Activated CD4-positive, CD25-positive, alpha-beta regulatory T cell (primary cell): Measurements from ENCODE around the gene PSME2.

Experiments used
- DNase-seq, 4 experiments: peaks; one replicate each; lab custom pipeline; 2025; lab: John Stamatoyannopoulos, UW

The PSME2 gene

GRCh38 chr14:24135834-24136683 is 10.4 kb downstream of the PSME2 start, which contains the start of gene PSME1:
TSS of gene PSME1 (plus strand) at chr14:24136194. CDS start at chr14:24136263, 69 bp downstream.
- DNase-seq = peak; percentile 89 to 92 (median 91)

- DNase-seq = no peak
Measured at GRCh38 chr14:24135584-24135833, 10.9 kb downstream of the PSME2 start.

- no peak for DNase-seq
Measured at GRCh38 chr14:24133735-24134134, 12.7 kb downstream of the PSME2 start.

- DNase-seq = no peak
Measured at GRCh38 chr14:24132976-24133375, 13.4 kb downstream of the PSME2 start.

- peak in 2 of 4 experiments; percentile 11 to 17 for DNase-seq
Measured at GRCh38 chr14:24132061-24132685, 14.2 kb downstream of the PSME2 start.

- DNase-seq = no peak
Measured at GRCh38 chr14:24131549-24131966, 14.9 kb downstream of the PSME2 start.

GRCh38 chr14:24130717-24131548 is 15.5 kb downstream of the PSME2 start:
- no peak for DNase-seq

- DNase-seq = no peak
Measured at GRCh38 chr14:24130380-24130716, 16.1 kb downstream of the PSME2 start, which contains the start of gene FITM1. TSS of gene FITM1 (plus strand) at chr14:24130659. CDS start at chr14:24131564, 905 bp downstream.

- no peak for DNase-seq
Measured at GRCh38 chr14:24129410-24129998, 16.9 kb downstream of the PSME2 start.

- DNase-seq = no peak
Measured at GRCh38 chr14:24127673-24128072, 18.7 kb downstream of the PSME2 start.

- DNase-seq = no peak
Measured at GRCh38 chr14:24126939-24127338, 19.5 kb downstream of the PSME2 start.

GRCh38 chr14:24123424-24124417 is 22.7 kb downstream of the PSME2 start:
- DNase-seq = no peak

GRCh38 chr14:24122898-24123297 is 23.5 kb downstream of the PSME2 start:
- no peak for DNase-seq

- DNase-seq = no peak
Measured at GRCh38 chr14:24122416-24122815, 24.0 kb downstream of the PSME2 start.

GRCh38 chr14:24121210-24121609 is 25.2 kb downstream of the PSME2 start:
- no peak for DNase-seq

- no peak for DNase-seq
Measured at GRCh38 chr14:24119691-24120090, 26.7 kb downstream of the PSME2 start.

GRCh38 chr14:24117179-24117578 is 29.2 kb downstream of the PSME2 start:
- DNase-seq = no peak

GRCh38 chr14:24116128-24116814 is 30.1 kb downstream of the PSME2 start:
- no peak for DNase-seq

- DNase-seq = no peak
Measured at GRCh38 chr14:24115422-24116127, 30.8 kb downstream of the PSME2 start.
